SH-SY5Y (cell line): ENCODE data around the gene ISCA2.

Experiments
- GATA2 ChIP-seq: IDR thresholded peaks from 2 replicates; pipeline ENCODE4 v1.6.1; 2011; ENCODE audit warnings: mild to moderate bottlenecking, low read depth, low read length
- GATA3 ChIP-seq: IDR thresholded peaks from 2 replicates; pipeline ENCODE4 v1.6.1; 2011; ENCODE audit warnings: low read depth, mild to moderate bottlenecking, low read length, moderate library complexity

GRCh38 chr14:74507085-74507484 lies 13.5 kb downstream of the ISCA2 start:
- TF ChIP-seq GATA2 (no peak), GATA3 (no peak)
